PC-3 (cell line): ENCODE measurements around the gene ZFYVE27. TPM values are rescaled to one million over a fixed set of nuclear protein-coding genes. Genes with fewer than 3 reads are reported as not detected.

ENCODE experiments used
- ATAC-seq: fragments of 200-7000 bp; cut with Tn5 transposase; 2 replicates; pipeline ENCODE4 v1.9.1; 2020; ENCODE audit warnings: mild to moderate bottlenecking, moderate library complexity
- BruUV-seq: library from RNA; stranded (reverse); fragments of 400-500 nt; replicated peaks from 2 replicates; lab custom pipeline; 2021; lab: Mats Ljungman, UMichigan
- CTCF ChIA-PET: fragments of 300-600 bp; sonication (Branson Sonifier 250); formaldehyde crosslinking; loops from one replicate; lab custom pipeline; 2022; ENCODE audit warnings: antibody characterized with exemption; lab: Charles Lee
- POLR2A ChIA-PET: fragments of 300-600 bp; sonication (Branson Sonifier 250); formaldehyde crosslinking; loops from one replicate; lab custom pipeline; 2022; ENCODE audit warnings: antibody characterized with exemption; ENCODE audit not compliant: unreplicated experiment; lab: Charles Lee
- DNase-seq: peaks from one replicate; pipeline ENCODE4 v3.0.0-alpha.2; 2015
- H2AFZ ChIP-seq: fragments of 300-600 bp; sonication (generic); 2 replicates; pipeline ENCODE4 v1.6.0; 2016; ENCODE audit warnings: antibody characterized with exemption, low read length
- H3F3A ChIP-seq: fragments of 300-600 bp; sonication (generic); one replicate; pipeline ENCODE4 v1.6.0; 2017; ENCODE audit warnings: antibody characterized with exemption, low read length, control low read depth, mild to moderate bottlenecking; ENCODE audit not compliant: unreplicated experiment
- H3K27ac ChIP-seq: fragments of 300-600 bp; sonication (generic); 2 replicates; pipeline ENCODE4 v1.5.1; 2016; ENCODE audit warnings: mild to moderate bottlenecking, low read length
- H3K27me3 ChIP-seq: fragments of 300-600 bp; sonication (generic); 2 replicates; pipeline ENCODE4 v1.6.1; 2016; ENCODE audit warnings: low read length, mixed read lengths
- H3K36me3 ChIP-seq: fragments of 300-600 bp; sonication (generic); 2 replicates; pipeline ENCODE4 v1.6.1; 2016; ENCODE audit warnings: low read depth, mixed run types, low read length, mixed read lengths
- H3K4me1 ChIP-seq: fragments of 300-600 bp; sonication (generic); 2 replicates; pipeline ENCODE4 v1.5.1; 2016; ENCODE audit warnings: low read length; ENCODE audit not compliant: insufficient read depth
- H3K4me2 ChIP-seq: fragments of 300-600 bp; sonication (generic); 2 replicates; pipeline ENCODE4 v1.6.0; 2016; ENCODE audit warnings: low read length
- H3K4me3 ChIP-seq: fragments of 300-600 bp; sonication (generic); 2 replicates; pipeline ENCODE4 v1.5.1; 2016; ENCODE audit warnings: mild to moderate bottlenecking, low read length, mixed read lengths
- H3K79me2 ChIP-seq: fragments of 300-600 bp; sonication (generic); 2 replicates; pipeline ENCODE4 v1.6.1; 2017; ENCODE audit warnings: low read length, mixed read lengths
- H3K9ac ChIP-seq: fragments of 300-600 bp; sonication (generic); 2 replicates; pipeline ENCODE4 v1.6.0; 2016; ENCODE audit warnings: mild to moderate bottlenecking, low read length
- H3K9me2 ChIP-seq: fragments of 300-600 bp; sonication (generic); replicated peaks from 2 replicates; pipeline ENCODE4 v1.6.1; 2016; ENCODE audit warnings: mixed run types, low read length, mixed read lengths
- H3K9me3 ChIP-seq: fragments of 300-600 bp; sonication (generic); 2 replicates; pipeline ENCODE4 v1.6.1; 2016; ENCODE audit warnings: low read length, mixed read lengths
- H4K20me1 ChIP-seq: fragments of 300-600 bp; sonication (generic); 2 replicates; pipeline ENCODE4 v1.6.1; 2016; ENCODE audit warnings: low read length, mixed read lengths
- EZH2 ChIP-seq: fragments of 300-600 bp; sonication (generic); IDR thresholded peaks from one replicate; pipeline ENCODE4 v1.6.1; 2017; ENCODE audit warnings: antibody characterized with exemption, mild to moderate bottlenecking, low read length; ENCODE audit not compliant: unreplicated experiment
- EZH2phosphoT487 ChIP-seq: fragments of 300-600 bp; sonication (generic); IDR thresholded peaks from 2 replicates; pipeline ENCODE4 v1.6.1; 2018; ENCODE audit warnings: mild to moderate bottlenecking, antibody characterized with exemption, low read length, borderline replicate concordance
- intact Hi-C: fragments of 100-400 bp; cut with micrococcal nuclease; formaldehyde crosslinking; loops from 2 replicates; pipeline ENCODE4 v1.9.0; 2023
- total RNA-seq: library from RNA; depleted of rRNA; stranded (reverse); fragments of >200 nt; gene quantifications from 2 replicates; pipeline ENCODE4 v1.2.3, GENCODE V29; 2014
- TF ChIP-seq, protein P1 (sequence below): fragments of 300-600 bp; sonication (generic); conservative IDR thresholded peaks from 2 replicates; pipeline ENCODE4 v1.5.1; 2017; ENCODE audit warnings: antibody characterized with exemption, low read depth, mild to moderate bottlenecking, low read length

The ZFYVE27 gene
- total RNA-seq, 1 experiment from 2014 or later: 13.1 TPM

DNA sequence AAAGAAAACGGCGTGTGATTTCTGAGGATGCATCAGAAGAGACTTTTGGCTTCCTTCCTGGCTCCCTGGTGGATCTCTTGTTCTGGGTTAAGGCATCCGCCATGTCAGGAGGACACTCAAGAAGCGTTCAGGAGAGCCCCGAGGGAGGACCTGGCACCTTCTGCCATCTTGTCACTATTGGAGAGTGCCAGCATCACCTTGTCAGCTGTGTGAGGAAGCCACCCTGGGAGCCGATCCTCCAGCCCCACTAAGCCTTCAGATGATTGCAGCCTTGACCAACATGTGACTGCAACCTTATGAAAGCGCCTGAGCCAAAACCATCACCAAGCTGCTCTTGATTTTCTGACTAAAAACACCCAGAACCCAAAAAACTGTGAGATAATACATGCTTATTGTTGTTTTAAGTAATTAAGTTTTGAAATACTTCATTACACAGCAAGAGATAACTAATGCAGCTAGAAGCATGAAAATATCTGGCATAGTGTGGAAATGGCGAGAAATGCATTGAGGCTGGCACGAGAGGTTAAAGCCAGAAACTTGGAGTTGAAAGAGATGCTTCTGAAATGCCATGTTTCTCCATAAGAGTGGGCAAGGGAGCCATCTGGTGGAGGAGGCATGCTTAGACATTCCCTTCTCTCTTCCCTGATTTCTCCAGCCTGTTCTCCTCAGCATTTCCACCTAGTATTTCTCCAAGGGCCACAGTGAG lies 5.4 kb upstream of the ZFYVE27 start:
- intact Hi-C loops: loop anchor here (1.0 to 2.0 kb wide), 3 partner anchors 22 to 55 kb away; no protein-coding TSS in a partner anchor
- POLR2A ChIA-PET: no interaction called here

DNA sequence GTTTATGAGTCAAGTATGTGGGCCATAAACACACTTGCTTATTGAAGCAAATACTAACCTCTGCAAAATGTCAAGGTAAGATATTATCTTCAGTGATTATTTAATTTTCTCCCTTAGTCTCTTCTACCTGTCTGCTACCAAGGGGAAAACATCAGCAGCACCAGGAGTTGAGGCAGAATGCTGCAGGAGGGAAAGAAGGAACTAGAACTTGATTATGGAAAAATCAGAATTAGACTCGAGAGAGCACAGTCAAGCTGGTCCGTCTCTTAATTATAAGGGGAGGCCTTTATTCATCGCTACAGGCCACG lies 4.9 kb upstream of the ZFYVE27 start:
- Histone ChIP-seq H3K9ac (no peak overlapping the region), H3K79me2 (peaks cover under 1% of the 10 kb centered on the region; the same call in 1 of the 2 replicates), H3K27me3 (no peaks in the 10 kb centered on the region), H4K20me1 (no peaks in the 10 kb centered on the region), H3K4me3 (no peak overlapping the region), H3K9me3 (no peaks in the 10 kb centered on the region), H3K4me2 (no peak overlapping the region), H3K4me1 (0 out of 2 replicates have a peak, but pooled peaks cover 2% of the 10 kb centered on the region), H3K9me2 (no peaks in the 10 kb centered on the region), H3K36me3 (no peaks in the 10 kb centered on the region), H3F3A (no peaks in the 10 kb centered on the region), H3K27ac (no peak overlapping the region), H2AFZ (no peak overlapping the region)
- DNase-seq (no peak), ATAC-seq (no peak)
- TF ChIP-seq EZH2phosphoT487 (no peak), EZH2 (no peak)
- TF ChIP-seq, protein P1, sequence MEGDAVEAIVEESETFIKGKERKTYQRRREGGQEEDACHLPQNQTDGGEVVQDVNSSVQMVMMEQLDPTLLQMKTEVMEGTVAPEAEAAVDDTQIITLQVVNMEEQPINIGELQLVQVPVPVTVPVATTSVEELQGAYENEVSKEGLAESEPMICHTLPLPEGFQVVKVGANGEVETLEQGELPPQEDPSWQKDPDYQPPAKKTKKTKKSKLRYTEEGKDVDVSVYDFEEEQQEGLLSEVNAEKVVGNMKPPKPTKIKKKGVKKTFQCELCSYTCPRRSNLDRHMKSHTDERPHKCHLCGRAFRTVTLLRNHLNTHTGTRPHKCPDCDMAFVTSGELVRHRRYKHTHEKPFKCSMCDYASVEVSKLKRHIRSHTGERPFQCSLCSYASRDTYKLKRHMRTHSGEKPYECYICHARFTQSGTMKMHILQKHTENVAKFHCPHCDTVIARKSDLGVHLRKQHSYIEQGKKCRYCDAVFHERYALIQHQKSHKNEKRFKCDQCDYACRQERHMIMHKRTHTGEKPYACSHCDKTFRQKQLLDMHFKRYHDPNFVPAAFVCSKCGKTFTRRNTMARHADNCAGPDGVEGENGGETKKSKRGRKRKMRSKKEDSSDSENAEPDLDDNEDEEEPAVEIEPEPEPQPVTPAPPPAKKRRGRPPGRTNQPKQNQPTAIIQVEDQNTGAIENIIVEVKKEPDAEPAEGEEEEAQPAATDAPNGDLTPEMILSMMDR: no peak
- ChIA-PET CTCF (no interaction called here), POLR2A (no interaction called here)
- BruUV-seq: no TSS peak
- intact Hi-C loops: no loop called here

More for the DNA sequence above, 5.4 kb upstream of the ZFYVE27 start:
- no peak overlapping the region for H3K27ac ChIP-seq
- H2AFZ ChIP-seq: no peak overlapping the region
- H3K4me1 ChIP-seq: peaks cover 6% of the 10 kb centered on the region
- no peak overlapping the region for H3K4me2 ChIP-seq
- H3K27me3 ChIP-seq: no peaks in the 10 kb centered on the region
- BruUV-seq: no TSS peak
- H3K4me3 ChIP-seq: no peak overlapping the region
- DNase-seq (peak; percentile 74), ATAC-seq (peak; percentile 75)
- CTCF ChIA-PET: interaction anchor here (0.6 to 0.7 kb wide), 2 partner anchors 18 to 607 kb away, joined by 3 to 4 read pairs; partner anchors contain the start of gene MARVELD1
- no peaks in the 10 kb centered on the region for H3K9me3 ChIP-seq
- TF ChIP-seq EZH2: no peak
- TF ChIP-seq, protein P1: peak; percentile 82
- no peak for TF ChIP-seq EZH2phosphoT487
- no peaks in the 10 kb centered on the region for H4K20me1 ChIP-seq
- H3F3A ChIP-seq: no peaks in the 10 kb centered on the region
- no peaks in the 10 kb centered on the region for H3K79me2 ChIP-seq
- H3K9ac ChIP-seq: no peak overlapping the region
- H3K36me3 ChIP-seq: no peaks in the 10 kb centered on the region
- H3K9me2 ChIP-seq: no peaks in the 10 kb centered on the region

DNA sequence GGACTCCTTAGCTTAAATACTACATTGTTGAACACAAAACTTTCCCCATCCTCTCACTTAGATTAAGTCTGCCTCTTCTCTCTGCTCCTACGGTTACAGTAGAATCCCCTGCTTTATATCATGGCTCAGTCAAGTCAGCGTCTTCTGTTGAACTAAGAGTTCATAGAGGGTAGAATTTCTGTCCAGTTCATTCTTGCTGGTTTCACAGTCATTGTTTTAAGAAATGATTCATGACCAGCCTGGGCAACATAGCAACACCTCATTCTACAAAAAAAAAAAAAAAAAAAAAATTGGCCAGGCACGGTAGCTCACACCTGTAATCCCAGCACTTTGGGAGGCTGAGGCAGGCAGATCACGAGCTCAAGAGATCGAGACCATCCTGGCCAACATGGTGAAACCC lies 3.7 kb upstream of the ZFYVE27 start:
- H4K20me1 ChIP-seq: no peaks in the 10 kb centered on the region
- peaks cover 13% of the 10 kb centered on the region for H3K79me2 ChIP-seq
- no peaks in the 10 kb centered on the region for H3K36me3 ChIP-seq
- H2AFZ ChIP-seq: no peak overlapping the region
- H3K9ac ChIP-seq: no peak overlapping the region
- H3K27ac ChIP-seq: no peak overlapping the region
- no peaks in the 10 kb centered on the region for H3K9me3 ChIP-seq
- no peak for TF ChIP-seq EZH2
- TF ChIP-seq, protein P1: no peak
- no peak for TF ChIP-seq EZH2phosphoT487
- intact Hi-C loops: no loop called here
- BruUV-seq: no TSS peak
- ATAC-seq (no peak), DNase-seq (no peak)
- H3K27me3 ChIP-seq: no peaks in the 10 kb centered on the region
- POLR2A ChIA-PET: no interaction called here
- H3K9me2 ChIP-seq: no peaks in the 10 kb centered on the region
- H3K4me3 ChIP-seq: no peak overlapping the region
- CTCF ChIA-PET: no interaction called here
- peaks cover 4% of the 10 kb centered on the region for H3K4me1 ChIP-seq
- H3F3A ChIP-seq: no peaks in the 10 kb centered on the region
- H3K4me2 ChIP-seq: no peak overlapping the region
